ENCODE results near the gene NR2F2.

NR2F2 gene

DNA sequence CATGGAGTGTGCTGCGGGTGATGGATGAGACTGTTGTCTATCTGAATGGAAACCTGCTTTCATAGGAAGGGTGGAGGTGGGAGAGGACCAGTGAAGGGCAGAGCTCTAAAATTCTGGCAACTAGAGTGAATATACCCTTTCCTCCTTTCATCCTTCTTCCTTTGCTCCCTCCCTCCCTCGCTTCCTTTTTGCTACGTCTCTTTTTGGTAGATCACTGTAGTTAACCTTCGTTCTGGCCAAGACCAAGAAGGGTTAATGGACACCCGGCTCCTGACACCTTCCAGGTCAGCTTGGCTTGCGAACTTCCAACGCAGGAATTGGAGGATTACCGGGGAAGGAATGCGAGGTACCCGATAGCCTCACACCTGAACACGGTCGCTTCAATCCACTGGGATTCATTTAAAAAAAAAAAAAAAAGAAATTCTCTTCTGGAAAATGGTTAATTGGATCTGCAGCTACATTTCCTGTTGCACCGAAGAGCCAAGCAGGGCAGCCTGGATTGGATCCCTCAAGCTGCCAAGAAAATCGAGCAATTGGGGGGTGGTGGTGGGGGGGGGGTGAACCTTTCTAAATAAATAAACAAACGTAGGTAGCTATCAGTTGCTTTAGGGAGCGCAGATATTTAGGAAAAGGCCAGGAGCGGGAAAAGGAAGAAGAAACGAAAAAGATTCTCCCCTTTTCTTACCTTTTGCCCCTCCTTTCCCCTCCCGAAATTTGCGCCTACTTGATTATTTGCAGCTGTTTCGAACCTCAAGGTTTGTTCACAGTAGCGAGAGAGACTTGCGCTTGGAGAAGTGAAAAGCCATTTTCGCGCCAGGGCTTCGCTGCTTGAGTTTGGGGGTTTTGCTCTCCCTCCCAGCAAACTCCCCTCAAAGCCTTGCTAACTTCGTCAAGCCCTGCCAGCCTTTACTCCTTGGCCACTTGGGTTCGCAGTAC is 9.5 kb upstream of the NR2F2 start:
- DNase-seq: no peak

DNA sequence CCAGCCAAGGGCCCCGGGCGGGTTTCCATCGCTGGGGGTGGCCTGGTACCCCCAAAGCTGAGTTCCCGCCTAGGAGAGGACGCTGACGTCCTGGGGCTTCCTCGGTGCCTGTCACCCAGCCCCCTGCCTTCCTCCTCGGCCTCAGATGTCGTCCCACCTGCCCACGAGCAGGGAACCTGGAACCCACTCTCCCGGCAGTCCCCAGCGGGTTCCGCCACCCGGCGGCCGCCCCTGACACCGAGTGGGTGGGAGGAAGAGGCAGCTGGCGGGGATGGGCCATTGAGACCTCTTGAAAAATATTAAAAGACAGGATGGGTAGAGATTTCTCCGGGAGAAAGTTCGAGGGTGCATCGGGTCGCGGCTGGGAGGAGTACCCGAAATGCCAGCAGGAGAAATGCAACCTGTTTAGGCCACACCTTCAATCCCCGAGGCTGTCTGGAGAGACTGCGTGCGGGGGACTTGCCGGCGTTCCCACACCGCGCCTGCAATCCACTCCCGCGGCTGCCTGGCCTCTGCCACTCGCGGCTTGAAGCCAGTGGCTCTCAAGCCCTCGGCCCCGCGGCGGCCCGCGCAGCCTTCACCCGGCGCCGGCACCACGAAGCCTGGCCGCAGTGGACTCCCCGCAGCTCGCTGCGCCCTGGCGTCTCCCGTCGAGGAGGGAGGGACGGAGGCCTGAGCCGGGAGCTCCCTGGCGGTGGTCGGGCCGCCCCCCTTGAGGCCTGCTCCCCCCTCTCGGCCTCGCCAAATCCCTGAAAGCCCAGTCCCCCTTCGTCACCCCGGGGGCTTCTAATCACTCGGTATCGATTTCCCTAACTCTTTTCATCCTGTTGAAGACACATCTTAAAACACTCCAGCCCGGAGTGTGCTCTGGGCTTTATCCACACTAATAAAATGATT is 8.6 kb upstream of the NR2F2 start:
- no peak for DNase-seq

DNA sequence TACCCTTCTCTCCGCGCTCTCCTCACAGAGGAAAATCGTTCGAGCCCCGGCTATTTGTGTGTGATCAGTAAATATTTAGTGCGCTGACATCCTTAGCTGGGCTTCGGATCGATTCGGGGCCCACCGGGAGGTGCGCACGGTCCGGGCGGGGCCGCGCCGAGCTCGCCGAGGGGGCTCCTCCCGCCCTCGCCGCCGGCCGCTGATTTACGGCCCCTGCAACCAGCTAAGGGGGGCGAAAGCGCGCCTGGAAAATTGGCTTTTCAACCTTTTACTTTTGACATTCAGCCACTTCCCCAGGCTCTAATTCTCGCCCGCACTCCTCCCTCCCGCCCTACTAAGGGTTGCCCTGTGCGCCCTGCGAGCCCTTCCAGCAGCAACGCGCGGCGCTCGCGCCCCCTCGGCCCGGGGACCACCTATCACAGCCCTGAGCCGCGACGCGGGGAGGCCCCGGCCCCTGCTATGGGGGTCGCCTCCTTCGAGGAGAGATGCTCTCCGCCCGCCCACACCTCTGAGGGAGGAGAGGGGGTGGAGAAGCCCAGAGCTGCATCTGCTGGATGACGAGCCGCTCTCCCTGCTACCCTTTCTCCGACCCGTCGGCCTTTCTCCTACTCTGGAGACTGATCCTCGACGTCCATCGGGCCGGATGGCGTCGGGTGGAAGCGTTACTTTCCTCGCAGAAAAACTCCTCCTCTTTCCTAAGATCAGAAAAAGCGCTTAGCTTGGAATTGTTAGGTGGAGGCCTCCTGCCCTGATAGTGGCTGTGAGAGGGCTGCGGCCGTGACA is 7.8 kb upstream of the NR2F2 start:
- no peak for DNase-seq

DNA sequence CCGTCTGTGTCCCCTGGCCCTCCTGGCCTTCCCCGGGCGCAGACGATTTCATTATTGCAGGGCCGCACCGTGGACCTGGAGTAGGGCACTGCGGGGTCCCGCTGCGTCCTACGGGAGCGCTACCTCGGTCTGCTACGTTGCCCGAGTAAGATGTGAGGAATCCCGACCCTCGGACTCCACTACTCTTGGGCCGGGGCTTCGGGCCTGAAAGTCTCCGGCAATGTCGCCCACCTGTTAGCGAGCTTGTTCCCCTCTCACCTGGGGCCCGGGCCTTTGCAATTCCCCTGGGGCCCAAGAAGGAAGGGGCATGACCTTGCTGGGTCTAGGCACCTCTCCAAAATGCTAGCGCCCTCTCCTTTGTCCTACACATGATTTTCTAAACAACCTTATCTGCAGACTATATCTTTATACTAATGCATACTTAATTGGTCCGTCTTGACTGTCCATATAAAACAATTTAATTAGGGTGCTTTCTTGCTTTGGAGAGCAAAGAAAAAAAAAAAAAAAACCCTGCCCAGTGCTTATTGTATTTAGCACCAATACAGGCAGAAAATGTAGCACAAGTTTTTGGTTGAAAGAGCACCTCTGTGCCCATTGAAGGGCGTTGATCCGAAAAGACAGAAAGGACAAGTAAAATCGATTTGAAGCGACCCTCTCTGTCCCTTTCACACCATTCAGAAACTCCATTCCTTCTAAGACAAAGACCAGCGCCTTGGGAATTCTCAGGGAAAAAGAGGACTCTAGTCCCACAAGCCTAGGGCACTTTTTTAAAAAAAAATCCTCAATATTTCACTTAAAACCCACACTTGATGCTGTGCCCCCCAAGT is 7.0 kb upstream of the NR2F2 start:
- DNase-seq: no peak

DNA sequence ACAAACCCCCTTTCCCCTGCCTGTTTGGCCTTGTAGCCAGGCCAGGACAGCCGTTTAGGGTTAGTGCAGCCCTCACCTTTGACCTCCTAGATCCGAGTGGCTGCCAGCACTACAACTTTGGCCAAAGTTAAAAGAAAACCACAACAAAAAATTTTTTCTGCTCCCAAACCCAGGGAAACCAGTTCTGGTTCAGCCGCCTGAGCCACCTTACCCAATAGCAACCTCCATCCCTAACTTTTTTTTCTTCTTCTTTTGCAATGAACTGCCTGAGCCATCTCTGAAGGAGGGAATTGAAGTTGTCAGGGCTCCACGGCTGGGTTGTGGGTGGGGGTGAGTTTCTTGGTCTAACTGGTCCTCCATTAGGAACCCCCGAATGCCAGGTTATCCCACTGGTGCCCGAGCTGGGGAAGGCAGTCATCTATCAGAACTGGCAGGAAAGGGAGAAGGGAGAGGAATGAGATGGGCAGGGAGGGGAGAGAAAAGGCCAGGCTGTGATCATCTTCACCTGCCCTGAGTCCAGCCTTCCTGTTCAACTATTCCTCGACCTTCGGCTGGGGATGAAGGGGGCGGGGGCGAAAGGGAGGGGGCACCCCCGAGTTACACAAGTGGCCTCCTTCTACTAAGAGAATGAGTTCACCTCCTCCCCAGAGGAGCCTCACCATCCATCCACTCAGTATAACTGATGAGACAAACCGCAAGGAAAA is 6.2 kb upstream of the NR2F2 start:
- DNase-seq: no peak

DNA sequence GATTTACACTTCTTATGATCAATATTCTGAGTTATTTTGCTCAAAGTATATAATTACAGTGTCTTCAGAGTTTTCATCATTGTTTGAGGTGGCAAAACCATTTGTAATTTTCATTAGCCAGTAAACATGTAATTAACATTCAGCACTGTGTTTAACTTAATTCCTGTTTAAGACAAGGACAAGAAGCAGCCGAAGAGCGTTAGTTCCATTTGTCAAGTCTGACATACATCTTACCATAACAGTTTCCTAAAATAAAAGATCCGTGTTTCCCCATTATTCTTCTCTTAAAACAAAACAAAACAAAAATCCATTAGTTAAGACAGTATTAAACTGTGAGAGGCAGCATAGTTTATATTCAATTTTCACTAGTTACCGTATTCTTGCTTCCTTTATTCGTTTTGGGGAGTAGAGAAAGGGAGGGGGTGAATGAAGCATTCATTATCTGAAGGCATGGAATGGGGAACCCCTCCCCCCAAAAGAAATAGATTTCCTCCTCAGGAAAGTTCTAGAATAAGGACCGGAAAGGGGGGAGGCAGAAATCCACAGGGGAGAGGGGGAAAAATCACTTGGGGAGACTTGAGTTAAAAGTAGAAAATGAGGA is 5.5 kb upstream of the NR2F2 start:
- no peak for DNase-seq

DNA sequence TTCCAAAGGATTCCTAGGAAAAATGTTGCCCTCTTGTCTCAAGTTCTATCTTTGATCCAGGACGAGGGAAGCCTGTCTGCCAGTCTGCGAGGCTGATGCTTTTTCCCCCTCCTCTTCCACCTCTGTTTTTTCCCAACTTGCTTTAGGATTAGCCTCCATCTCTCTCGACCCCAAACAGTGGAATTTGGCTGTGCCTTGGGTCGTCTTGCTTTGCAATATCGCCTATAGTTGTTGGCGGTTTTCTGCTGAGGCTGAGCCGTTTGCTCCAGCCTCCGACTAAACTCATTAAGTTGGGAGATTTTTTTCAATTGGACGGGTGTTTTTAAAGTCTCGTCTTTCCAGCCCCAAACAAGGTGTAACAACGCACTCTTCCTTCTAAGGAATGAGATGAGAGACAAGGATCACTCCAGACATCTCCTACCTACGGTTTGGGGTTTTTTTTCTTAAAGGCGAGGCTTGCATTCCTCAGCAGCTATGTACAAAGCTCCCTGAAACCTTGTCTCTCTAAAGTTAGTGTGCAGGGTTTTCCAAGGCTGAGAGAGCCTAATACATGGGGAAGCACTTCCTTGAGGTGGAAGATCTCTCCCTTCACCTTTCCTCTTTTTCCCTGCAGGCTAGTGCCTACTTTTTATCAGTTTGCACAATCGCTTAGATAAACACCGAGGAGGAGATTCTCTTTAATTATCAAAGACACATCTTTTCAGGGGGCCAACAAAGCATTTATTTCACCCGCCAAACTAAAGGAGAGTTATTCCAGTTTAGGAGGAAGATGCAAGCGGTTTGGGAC is 4.8 kb upstream of the NR2F2 start:
- no peak for DNase-seq

DNA sequence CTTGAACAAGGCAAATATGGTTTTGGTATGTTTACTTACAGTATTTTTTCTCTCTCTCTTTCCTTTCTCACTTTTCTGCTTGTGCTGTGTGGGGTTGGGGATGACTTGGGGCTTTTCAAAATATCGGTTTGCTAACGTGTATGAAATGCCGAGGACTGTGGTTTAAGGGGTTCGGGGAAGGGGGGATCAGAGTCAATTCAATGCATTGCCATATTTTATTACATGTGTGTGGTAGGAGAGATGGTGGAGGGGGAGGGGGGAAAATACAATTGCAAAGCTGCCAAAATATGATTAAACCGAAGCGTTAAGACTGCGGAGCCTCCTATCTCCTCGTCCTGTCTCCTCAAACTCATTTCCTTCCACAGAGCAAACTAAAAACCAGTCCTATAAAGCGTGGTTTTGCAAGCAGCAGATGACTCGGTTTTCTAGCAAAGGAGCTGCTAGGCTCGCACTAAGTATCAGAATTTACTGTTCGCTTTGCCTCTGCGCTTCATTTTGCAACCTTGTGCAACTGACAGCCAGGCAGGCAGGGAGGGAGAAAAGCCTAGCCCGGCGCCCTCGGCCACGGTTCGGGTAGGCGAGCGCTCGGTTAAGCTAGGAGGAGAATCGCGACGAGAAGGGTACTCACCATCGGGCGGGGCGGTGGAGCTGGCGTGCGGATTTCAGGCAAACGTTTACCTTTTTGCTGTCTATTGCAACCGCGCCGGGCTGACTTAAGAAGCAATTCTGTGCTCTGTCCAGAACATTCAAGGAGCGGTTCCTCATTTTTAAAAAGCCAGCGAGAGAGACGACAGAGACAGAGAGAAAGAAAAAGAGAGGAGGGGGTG is 4.0 kb upstream of the NR2F2 start:
- DNase-seq: no peak

DNA sequence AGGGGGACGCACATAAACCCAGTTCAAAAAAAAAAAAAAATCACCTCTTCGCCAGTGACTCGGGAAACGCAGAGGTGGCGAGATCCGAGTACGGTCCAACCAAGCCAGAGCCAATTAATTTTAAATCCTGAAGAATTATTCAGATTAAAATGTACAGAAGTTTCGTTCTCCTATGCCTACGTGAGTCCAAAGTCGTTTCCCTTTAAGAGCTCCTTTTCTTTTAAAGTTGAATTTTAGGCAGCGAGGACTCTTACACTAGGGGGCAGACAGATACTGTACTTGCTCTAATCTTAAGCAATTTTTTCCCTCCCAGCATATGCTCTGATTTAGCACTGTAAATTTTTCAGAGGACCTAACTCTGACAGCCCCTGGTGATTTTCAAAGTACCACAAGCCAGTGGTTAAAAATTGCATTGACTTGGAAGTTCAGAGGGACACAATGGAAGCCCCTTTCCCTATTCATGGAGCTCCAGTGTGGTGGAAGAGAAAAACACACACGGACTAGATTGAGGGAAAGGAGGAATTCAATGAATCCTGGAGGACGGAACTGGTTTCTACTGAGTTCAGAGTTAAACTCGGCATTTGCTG is 3.3 kb upstream of the NR2F2 start:
- DNase-seq: peak; percentile 35

DNA sequence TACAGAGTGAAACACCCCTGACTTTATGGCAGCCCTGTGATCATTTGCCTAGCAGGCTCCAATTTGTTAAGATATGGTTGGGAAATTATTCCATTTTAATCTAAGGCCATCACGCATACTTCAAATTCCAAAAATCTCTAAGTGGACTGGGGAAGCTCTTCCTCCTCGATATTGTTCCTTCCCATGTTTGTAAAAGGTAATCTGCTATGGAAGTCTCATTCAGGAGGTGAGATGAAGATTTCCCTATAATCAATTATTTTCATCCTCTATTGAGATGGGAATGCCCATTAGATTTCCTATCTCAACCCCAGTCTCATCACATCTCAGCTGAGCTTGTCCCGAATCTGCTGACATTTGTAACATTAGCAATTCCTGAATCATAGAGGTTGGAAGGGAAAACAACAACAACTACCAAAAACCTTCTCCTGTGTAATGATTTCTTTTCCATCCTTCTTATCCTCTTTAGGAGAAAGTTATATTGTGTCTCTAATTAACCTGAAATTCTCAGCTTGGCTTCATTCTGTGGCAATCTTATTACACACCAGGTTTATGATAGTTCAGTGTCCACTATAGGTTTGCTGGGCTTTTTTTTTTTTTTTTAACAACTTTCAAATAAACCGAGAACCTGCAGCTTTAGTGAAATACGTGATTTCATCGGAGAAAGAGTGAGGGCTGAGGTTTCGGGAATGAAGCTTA is 2.2 kb upstream of the NR2F2 start:
- no peak for DNase-seq

DNA sequence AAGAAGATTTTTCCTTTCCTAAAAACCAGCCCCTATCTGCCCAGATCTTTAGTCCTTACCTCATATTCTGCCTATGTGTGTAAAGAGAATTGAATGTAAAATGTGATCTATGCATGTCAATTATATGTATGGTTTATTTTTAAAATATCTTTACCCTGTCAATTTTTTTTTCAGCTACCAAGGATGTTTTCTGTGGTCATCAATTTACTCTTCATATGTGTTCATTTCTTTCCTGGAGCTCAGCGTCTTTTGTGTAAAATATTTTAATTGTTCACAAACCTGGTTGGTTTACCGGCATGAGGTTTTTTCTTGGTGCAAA is 1.7 kb upstream of the NR2F2 start:
- DNase-seq: no peak

DNA sequence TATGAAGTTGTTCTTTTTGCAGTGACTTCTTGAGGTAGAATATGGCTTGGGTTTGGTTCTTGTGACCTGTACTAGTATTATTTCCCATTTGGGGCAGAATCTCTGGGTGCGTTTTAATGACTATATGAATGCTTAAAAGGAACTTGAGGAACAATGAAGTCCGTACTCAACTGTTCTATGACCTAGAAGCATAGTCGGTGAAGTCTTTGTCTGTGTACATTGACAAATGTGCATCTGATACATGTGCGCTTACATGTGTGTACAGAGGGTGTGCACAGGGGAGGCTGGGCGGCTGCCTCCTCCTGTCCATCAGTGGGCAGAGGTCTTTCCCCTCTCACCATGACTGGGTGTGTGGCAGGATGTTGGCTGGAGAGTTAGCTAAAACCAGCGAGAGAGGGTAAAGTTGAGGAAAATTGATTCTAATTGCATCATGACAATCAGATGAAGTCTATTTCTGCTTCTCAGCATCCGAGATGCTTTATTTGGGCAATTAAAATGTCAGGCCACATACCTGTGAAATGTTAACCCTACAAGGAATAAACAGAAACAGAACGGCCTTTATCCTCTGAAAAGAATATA is 1.0 kb upstream of the NR2F2 start:
- no peak for DNase-seq

DNA sequence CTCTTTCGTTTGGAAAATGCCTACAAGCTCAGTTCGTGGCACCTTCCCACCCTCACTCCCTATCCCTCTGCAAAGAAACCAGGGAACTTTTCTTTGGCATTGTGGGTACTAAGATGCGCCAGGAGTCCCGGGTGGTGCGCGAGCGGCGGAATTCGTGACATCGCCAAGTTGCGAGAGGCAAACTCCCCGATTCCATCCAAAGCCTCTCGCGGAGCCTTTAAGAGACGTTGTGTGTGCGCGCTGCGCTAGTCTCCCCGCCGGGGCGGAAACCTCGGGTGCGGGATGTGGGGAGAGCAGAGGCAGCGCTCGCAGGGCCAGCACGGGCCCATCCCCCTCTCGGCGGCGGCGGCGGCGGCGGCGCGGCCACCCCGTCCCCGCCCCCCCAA is 443 bp upstream of the NR2F2 start:
- DNase-seq: no peak

DNA sequence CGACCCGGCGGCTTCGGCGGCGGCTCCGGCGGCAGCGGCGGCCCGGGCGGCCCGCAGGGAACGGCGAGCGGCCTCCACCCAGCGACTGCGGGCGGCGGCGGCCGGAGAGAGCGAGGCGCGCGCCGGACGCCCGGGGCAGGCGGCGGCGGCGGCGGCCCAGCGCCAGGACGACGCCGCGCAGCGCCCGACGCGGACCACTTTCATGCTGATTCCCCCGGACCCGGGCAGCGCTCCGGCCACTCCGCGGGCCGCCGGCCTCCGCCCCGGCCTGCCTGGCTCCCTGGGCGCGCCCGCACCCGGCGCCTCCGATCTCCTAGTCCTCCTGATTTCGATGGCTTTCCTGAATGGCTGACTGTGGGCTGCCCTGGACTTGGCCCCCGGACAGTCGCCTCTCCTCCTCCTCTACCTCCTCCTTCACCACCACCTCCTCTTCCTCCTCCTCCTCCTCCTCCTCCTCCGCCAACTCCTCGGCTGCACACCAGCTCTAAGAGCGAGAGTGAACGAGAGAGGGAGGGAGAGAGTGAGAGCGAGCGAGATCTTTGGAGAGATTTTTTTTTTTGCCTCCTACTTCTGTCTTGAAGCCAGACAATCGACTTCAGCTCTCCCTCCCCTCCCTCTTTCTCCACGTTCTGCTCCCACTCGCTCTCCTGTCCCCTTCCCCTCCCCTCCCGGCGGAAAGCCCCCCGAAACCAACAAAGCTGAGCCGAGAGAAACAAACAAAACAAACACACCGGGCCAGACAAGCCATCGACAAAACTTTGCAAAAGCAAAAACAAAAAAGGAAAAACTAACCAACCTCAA is 844 bp downstream of the NR2F2 start:
- no peak for DNase-seq

DNA sequence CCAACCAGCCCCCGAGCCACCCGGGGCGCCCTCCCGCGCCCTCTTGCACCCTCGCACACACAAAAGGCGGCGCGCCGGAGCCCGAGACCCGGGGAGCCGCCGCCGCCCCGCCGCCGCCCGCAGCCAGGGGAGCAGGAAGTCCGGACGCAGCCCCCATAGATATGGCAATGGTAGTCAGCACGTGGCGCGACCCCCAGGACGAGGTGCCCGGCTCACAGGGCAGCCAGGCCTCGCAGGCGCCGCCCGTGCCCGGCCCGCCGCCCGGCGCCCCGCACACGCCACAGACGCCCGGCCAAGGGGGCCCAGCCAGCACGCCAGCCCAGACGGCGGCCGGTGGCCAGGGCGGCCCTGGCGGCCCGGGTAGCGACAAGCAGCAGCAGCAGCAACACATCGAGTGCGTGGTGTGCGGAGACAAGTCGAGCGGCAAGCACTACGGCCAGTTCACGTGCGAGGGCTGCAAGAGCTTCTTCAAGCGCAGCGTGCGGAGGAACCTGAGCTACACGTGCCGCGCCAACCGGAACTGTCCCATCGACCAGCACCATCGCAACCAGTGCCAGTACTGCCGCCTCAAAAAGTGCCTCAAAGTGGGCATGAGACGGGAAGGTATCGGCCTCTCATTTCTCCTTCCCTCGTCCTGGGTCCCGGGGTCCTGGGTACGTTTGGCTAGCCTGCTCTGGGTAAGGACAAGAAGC is 1.6 kb downstream of the NR2F2 start:
- no peak for DNase-seq

DNA sequence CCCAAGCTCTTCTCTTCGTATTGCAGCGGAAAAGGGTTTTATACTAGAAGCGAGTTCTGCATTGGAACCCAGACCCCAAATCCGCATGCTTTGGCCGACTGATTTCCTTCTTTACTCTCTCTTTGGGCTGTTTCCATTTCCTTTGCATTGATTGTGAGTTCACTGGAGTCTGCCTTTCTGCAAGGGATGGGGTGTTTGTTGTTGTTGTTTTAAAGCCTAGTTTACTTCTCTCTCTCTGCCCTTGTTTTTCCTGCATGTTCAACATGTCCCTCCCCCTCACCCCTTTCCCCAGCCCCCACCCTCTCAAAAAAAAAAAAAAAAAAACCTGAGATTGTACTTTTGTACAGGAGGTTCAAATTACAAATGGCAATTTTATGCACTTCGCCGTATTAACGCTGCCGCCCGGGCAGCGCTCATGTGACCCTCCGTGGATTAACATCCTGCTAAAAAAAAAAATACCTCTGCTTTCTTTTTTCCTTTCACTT is 2.2 kb downstream of the NR2F2 start:
- DNase-seq: no peak

Measured in activated CD4-positive, alpha-beta T cell treated with anti-CD3 and anti-CD28 coated beads, Interleukin-10, Interleukin-2, amounts not matched to agents 100 ng/mL and 50 ng/mL, durations not matched to agents 16 hours and 8 hours (primary cell).